Epithelial cell of prostate (primary cell): ENCODE data around the gene DYNLT2B.
A peak's percentile ranks its signal among the peaks of the same experiment; 100 is the strongest.
"Not testable (repeated sequence)": the region's sequence is repeated elsewhere in the genome, so short reads cannot be mapped to it uniquely, and the experiment has no call there.

Source experiments
- DNase-seq: peaks from one replicate; pipeline ENCODE4 v3.0.0-alpha.2; 2011; ENCODE audit warnings: low read depth, low spot score
- H3K27ac ChIP-seq: fragments of 450-650 bp; 2 replicates; pipeline ENCODE4 v1.5.1; 2017; ENCODE audit warnings: mild to moderate bottlenecking

The DYNLT2B gene

GRCh38 chr3:196332168-196332567 is 14.1 kb upstream of the DYNLT2B start:
- no peak overlapping the region for H3K27ac ChIP-seq
- DNase-seq = no peak

- no peak overlapping the region for H3K27ac ChIP-seq
- DNase-seq = no peak
These were observed 9.4 kb upstream of the DYNLT2B start for GRCh38 chr3:196327405-196327804.

GRCh38 chr3:196326936-196327335 is 8.9 kb upstream of the DYNLT2B start:
- no peak overlapping the region for H3K27ac ChIP-seq
- DNase-seq = no peak

- no peak overlapping the region for H3K27ac ChIP-seq
- no peak for DNase-seq
These were observed 5.7 kb upstream of the DYNLT2B start for GRCh38 chr3:196323691-196324090.

- no peak for DNase-seq
- H3K27ac ChIP-seq = no peak overlapping the region
These were observed 5.0 kb upstream of the DYNLT2B start for GRCh38 chr3:196323016-196323415.

- H3K27ac ChIP-seq = no peak overlapping the region
- DNase-seq = no peak
These were observed 3.1 kb upstream of the DYNLT2B start for GRCh38 chr3:196321162-196321561.

- DNase-seq = peak; percentile 70
- H3K27ac ChIP-seq = peak overlapping the region; percentile 83
These were observed 2.1 kb upstream of the DYNLT2B start for GRCh38 chr3:196320137-196320536.

GRCh38 chr3:196316799-196317686 is 997 bp downstream of the DYNLT2B start:
- peak overlapping the region; percentile 83 for H3K27ac ChIP-seq
- not testable (repeated sequence) for DNase-seq

GRCh38 chr3:196315821-196316220 is 2.2 kb downstream of the DYNLT2B start:
- DNase-seq = no peak
- H3K27ac ChIP-seq = no peak overlapping the region

- no peak for DNase-seq
These were observed 3.4 kb downstream of the DYNLT2B start for GRCh38 chr3:196314597-196314996.

GRCh38 chr3:196314086-196314485 is 4.0 kb downstream of the DYNLT2B start:
- not testable (repeated sequence) for DNase-seq, H3K27ac ChIP-seq

More at GRCh38 chr3:196314597-196314996, 3.4 kb downstream of the DYNLT2B start:
- no peak overlapping the region for H3K27ac ChIP-seq

- H3K27ac ChIP-seq, DNase-seq: not testable (repeated sequence)
These were observed 15.1 kb downstream of the DYNLT2B start for GRCh38 chr3:196302960-196303359.

GRCh38 chr3:196302551-196302950 is 15.5 kb downstream of the DYNLT2B start:
- not testable (repeated sequence) for DNase-seq, H3K27ac ChIP-seq

- H3K27ac ChIP-seq = no peak overlapping the region
These were observed 19.5 kb downstream of the DYNLT2B start for GRCh38 chr3:196298521-196298920.

GRCh38 chr3:196292286-196292923 is 25.6 kb downstream of the DYNLT2B start:
- no peak for DNase-seq
- H3K27ac ChIP-seq = no peak overlapping the region

More at GRCh38 chr3:196298521-196298920, 19.5 kb downstream of the DYNLT2B start:
- no peak for DNase-seq

GRCh38 chr3:196288141-196288460 is 29.9 kb downstream of the DYNLT2B start:
- DNase-seq = no peak

GRCh38 chr3:196287440-196288140 is 30.4 kb downstream of the DYNLT2B start, which contains the start of gene PCYT1A:
TSS of gene PCYT1A (minus strand) at chr3:196287726. CDS start at chr3:196270531, 17,195 bp downstream.
- DNase-seq = peak; percentile 79
- H3K27ac ChIP-seq = peak within 1 kb of the TSS; percentile 90

More at GRCh38 chr3:196288141-196288460, 29.9 kb downstream of the DYNLT2B start:
- peak overlapping the region; percentile 90 for H3K27ac ChIP-seq

- peak overlapping the region; percentile 90 for H3K27ac ChIP-seq
- DNase-seq = no peak
These were observed 31.0 kb downstream of the DYNLT2B start for GRCh38 chr3:196287090-196287439.

GRCh38 chr3:196284396-196284795 is 33.6 kb downstream of the DYNLT2B start:
- no peak overlapping the region for H3K27ac ChIP-seq
- DNase-seq = no peak

- no peak for DNase-seq
- peak overlapping the region; percentile 91 for H3K27ac ChIP-seq
These were observed 36.1 kb downstream of the DYNLT2B start for GRCh38 chr3:196281962-196282361.
